NCI-H146 treated with DMSO at 0.1 percent for 48 hours (cell line): Measurements from ENCODE around the gene RNF128.

ENCODE experiments used
- DNase-seq: peaks from one replicate; lab custom pipeline; 2025; ENCODE audit not compliant: unreplicated experiment; lab: John Stamatoyannopoulos, UW

The RNF128 gene

GRCh38 chrX:106726485-106727437 is at the start of gene RNF128:
Gene RNF128 (plus strand): TSS chrX:106726701. CDS start chrX:106726914, 213 bp downstream.
- peak; percentile 4 for DNase-seq

- DNase-seq, result no peak
These were observed 45.8 kb upstream of the RNF128 start for GRCh38 chrX:106680716-106681115.

- DNase-seq, result no peak
These were observed 42.3 kb upstream of the RNF128 start for GRCh38 chrX:106684207-106684606.

- DNase-seq, result no peak
These were observed 34.0 kb upstream of the RNF128 start for GRCh38 chrX:106692425-106693065.

- no peak for DNase-seq
These were observed 30.0 kb upstream of the RNF128 start for GRCh38 chrX:106696502-106696901.

GRCh38 chrX:106698693-106699092 is 27.8 kb upstream of the RNF128 start:
- no peak for DNase-seq

- no peak for DNase-seq
These were observed 23.9 kb upstream of the RNF128 start for GRCh38 chrX:106702636-106703035.

GRCh38 chrX:106706466-106706865 is 20.0 kb upstream of the RNF128 start:
- DNase-seq, result no peak

GRCh38 chrX:106707771-106708454 is 18.6 kb upstream of the RNF128 start:
- no peak for DNase-seq

GRCh38 chrX:106710771-106711170 is 15.7 kb upstream of the RNF128 start:
- DNase-seq, result no peak

- DNase-seq, result no peak
These were observed 15.1 kb upstream of the RNF128 start for GRCh38 chrX:106711375-106711774.

- DNase-seq, result no peak
These were observed 10.5 kb upstream of the RNF128 start for GRCh38 chrX:106716004-106716403.

- no peak for DNase-seq
These were observed 10.0 kb upstream of the RNF128 start for GRCh38 chrX:106716463-106716862.

GRCh38 chrX:106718709-106719108 is 7.8 kb upstream of the RNF128 start:
- no peak for DNase-seq

- DNase-seq, result no peak
These were observed 570 bp upstream of the RNF128 start for GRCh38 chrX:106725931-106726330.

GRCh38 chrX:106728337-106728736 is 1.8 kb downstream of the RNF128 start:
- no peak for DNase-seq

GRCh38 chrX:106730401-106730800 is 3.9 kb downstream of the RNF128 start:
- DNase-seq, result no peak

- no peak for DNase-seq
These were observed 5.1 kb downstream of the RNF128 start for GRCh38 chrX:106731590-106731989.

GRCh38 chrX:106734827-106735226 is 8.3 kb downstream of the RNF128 start:
- no peak for DNase-seq

- no peak for DNase-seq
These were observed 13.8 kb downstream of the RNF128 start for GRCh38 chrX:106740193-106740780.

GRCh38 chrX:106742193-106742592 is 15.7 kb downstream of the RNF128 start:
- no peak for DNase-seq
